Activated B cell treated with CpG ODN at 0.5 μM for 24 hours (primary cell): Measurements from ENCODE around the gene DUSP3. TPM values are rescaled to one million over a fixed set of nuclear protein-coding genes. Genes with fewer than 3 reads are reported as not detected.

ENCODE experiments used
- ATAC-seq: fragments of 200-7000 bp; cut with Tn5 transposase; one replicate; pipeline ENCODE4 v1.10.0; 2021; ENCODE audit warnings: low read depth, mild to moderate bottlenecking, moderate library complexity
- CTCF ChIA-PET: fragments of 350-600 bp; sonication (Branson Sonifier 250); formaldehyde crosslinking; loops from one replicate; lab custom pipeline; 2021; ENCODE audit warnings: antibody characterized with exemption; lab: Charles Lee
- POLR2A ChIA-PET: fragments of 350-600 bp; sonication (Branson Sonifier 250); formaldehyde crosslinking; loops from one replicate; lab custom pipeline; 2021; ENCODE audit warnings: antibody characterized with exemption; lab: Charles Lee
- DNase-seq: peaks from one replicate; pipeline ENCODE4 v3.0.0; 2022
- H3K27ac Mint-ChIP-seq: one replicate; pipeline ENCODE4 v1.8.0; 2020; ENCODE audit warnings: mixed read lengths
- H3K27me3 Mint-ChIP-seq: one replicate; pipeline ENCODE4 v1.8.0; 2021; ENCODE audit warnings: mixed read lengths
- H3K36me3 Mint-ChIP-seq: one replicate; pipeline ENCODE4 v1.8.0; 2021; ENCODE audit warnings: low read depth, mixed read lengths
- H3K4me1 Mint-ChIP-seq: one replicate; pipeline ENCODE4 v1.8.0; 2021; ENCODE audit warnings: mixed read lengths
- H3K4me3 Mint-ChIP-seq: one replicate; pipeline ENCODE4 v1.8.0; 2020; ENCODE audit warnings: mild to moderate bottlenecking, mixed read lengths
- H3K9me3 Mint-ChIP-seq: one replicate; pipeline ENCODE4 v1.8.0; 2020; ENCODE audit warnings: mixed read lengths
- intact Hi-C: fragments of 100-400 bp; cut with micrococcal nuclease; formaldehyde crosslinking; loops from one replicate; pipeline ENCODE4 v1.15.1; 2024
- total RNA-seq: library from RNA; stranded (reverse); gene quantifications from 2 replicates; pipeline ENCODE4 v1.2.3, GENCODE V29; 2022
- TF ChIP-seq, protein P1 (sequence below): fragments of 200-600 bp; IDR thresholded peaks from one replicate; pipeline ENCODE4 v1.8.0; 2022; ENCODE audit warnings: antibody characterized with exemption, mild to moderate bottlenecking

The DUSP3 gene
- total RNA-seq, 1 donor from 2014 or later = 16.6 TPM

DNA sequence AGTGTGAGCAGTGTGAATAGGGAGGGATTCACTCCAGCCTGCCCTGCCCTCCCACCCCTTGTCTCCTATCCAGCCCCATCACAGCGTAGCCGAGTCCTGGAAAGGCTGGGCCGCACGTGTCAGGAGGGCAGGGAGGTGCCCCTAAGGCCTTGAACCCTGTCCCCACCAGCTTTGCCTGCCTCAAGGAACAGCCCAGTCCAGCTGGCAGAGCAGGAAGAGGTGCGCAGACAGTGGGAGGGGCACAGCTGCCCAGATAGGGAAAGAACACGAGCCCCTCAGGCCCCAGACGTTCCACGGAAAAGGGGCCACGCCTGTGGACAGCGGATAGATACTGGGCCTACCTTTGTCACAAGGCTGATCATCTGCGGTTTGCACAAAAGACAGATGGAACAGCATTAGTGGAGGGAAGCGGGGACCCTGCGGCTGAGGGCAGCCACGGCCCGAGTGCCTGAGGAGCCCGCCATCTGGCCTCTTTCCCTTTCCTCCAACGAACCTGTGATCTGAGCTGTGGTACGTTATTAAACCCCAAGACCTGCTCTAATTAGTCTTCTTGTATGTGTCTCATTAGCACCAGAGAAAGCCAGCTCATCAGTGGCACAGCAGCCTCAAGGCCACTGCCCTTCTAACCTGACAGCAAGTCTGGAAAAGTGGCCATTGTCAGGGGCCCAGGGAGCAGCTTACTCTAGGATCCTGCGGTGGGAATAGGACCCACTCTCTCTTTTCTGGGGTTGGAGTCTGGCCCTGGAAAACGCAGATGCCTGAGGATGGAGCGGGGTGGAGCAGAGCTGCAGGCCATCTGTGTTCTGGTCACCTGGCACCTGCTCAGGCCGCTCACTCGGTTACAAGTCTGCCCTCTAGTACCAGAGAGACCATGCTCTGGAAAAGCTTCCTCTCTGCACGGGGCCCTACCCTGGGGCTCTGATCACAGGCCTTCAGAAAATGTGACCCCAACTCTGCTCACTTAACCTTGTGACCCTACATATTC is 37.9 kb upstream of the DUSP3 start:
- Mint-ChIP-seq H3K4me1 (no peaks in the 10 kb centered on the region), H3K36me3 (no peaks in the 10 kb centered on the region), H3K4me3 (no peak overlapping the region), H3K27me3 (peaks cover 6% of the 10 kb centered on the region), H3K27ac (no peak overlapping the region), H3K9me3 (no peaks in the 10 kb centered on the region)
- intact Hi-C loops = no loop called here
- POLR2A ChIA-PET = no interaction called here
- CTCF ChIA-PET = no interaction called here
- ATAC-seq (no peak), DNase-seq (no peak)
- TF ChIP-seq, protein P1, sequence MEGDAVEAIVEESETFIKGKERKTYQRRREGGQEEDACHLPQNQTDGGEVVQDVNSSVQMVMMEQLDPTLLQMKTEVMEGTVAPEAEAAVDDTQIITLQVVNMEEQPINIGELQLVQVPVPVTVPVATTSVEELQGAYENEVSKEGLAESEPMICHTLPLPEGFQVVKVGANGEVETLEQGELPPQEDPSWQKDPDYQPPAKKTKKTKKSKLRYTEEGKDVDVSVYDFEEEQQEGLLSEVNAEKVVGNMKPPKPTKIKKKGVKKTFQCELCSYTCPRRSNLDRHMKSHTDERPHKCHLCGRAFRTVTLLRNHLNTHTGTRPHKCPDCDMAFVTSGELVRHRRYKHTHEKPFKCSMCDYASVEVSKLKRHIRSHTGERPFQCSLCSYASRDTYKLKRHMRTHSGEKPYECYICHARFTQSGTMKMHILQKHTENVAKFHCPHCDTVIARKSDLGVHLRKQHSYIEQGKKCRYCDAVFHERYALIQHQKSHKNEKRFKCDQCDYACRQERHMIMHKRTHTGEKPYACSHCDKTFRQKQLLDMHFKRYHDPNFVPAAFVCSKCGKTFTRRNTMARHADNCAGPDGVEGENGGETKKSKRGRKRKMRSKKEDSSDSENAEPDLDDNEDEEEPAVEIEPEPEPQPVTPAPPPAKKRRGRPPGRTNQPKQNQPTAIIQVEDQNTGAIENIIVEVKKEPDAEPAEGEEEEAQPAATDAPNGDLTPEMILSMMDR = no peak

GRCh38 chr17:43814714-43815113 is 35.9 kb upstream of the DUSP3 start:
- peaks cover 7% of the 10 kb centered on the region for H3K27me3 Mint-ChIP-seq
- DNase-seq = no peak
- H3K9me3 Mint-ChIP-seq = no peaks in the 10 kb centered on the region
- H3K27ac Mint-ChIP-seq = no peak overlapping the region
- intact Hi-C loops = no loop called here
- H3K36me3 Mint-ChIP-seq = no peaks in the 10 kb centered on the region
- ChIA-PET POLR2A (no interaction called here), CTCF (no interaction called here)
- no peak overlapping the region for H3K4me3 Mint-ChIP-seq
- H3K4me1 Mint-ChIP-seq = no peaks in the 10 kb centered on the region
- TF ChIP-seq, protein P1 = no peak
- ATAC-seq = no peak

DNA sequence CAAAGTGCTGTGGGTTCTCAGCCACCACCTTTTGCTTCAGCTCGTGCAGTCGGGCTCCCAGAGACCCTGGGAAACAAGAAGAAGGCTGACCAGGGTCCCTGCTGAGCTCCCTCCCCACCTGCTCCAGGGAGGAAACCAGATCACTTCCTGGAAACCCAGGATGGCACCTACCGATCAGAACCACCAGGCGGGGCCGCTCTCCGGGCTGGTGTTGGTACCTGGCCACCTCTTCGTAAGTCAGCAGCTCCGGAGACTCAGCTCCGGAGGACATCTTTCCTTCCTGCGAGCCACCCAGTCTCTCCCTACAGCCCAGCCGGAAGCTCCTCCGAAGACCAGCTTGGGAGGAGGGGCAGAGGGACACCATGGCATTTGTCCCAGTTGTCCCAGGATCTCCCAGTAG is 35.2 kb upstream of the DUSP3 start:
- Mint-ChIP-seq H3K4me1 (no peaks in the 10 kb centered on the region), H3K36me3 (no peaks in the 10 kb centered on the region), H3K27me3 (peaks cover 6% of the 10 kb centered on the region), H3K27ac (no peak overlapping the region), H3K9me3 (no peaks in the 10 kb centered on the region), H3K4me3 (no peak overlapping the region)
- CTCF ChIA-PET = no interaction called here
- no peak for DNase-seq
- POLR2A ChIA-PET = no interaction called here
- intact Hi-C loops = no loop called here
- TF ChIP-seq, protein P1 = no peak
- ATAC-seq = no peak

- ChIA-PET POLR2A (no interaction called here), CTCF (no interaction called here)
- Mint-ChIP-seq H3K27me3 (peaks cover 6% of the 10 kb centered on the region), H3K36me3 (no peaks in the 10 kb centered on the region), H3K4me3 (no peak overlapping the region), H3K27ac (no peak overlapping the region), H3K9me3 (no peaks in the 10 kb centered on the region), H3K4me1 (no peaks in the 10 kb centered on the region)
- intact Hi-C loops = no loop called here
- ATAC-seq (no peak), DNase-seq (no peak)
- TF ChIP-seq, protein P1 = no peak
These were observed 34.6 kb upstream of the DUSP3 start for GRCh38 chr17:43813386-43813785.

DNA sequence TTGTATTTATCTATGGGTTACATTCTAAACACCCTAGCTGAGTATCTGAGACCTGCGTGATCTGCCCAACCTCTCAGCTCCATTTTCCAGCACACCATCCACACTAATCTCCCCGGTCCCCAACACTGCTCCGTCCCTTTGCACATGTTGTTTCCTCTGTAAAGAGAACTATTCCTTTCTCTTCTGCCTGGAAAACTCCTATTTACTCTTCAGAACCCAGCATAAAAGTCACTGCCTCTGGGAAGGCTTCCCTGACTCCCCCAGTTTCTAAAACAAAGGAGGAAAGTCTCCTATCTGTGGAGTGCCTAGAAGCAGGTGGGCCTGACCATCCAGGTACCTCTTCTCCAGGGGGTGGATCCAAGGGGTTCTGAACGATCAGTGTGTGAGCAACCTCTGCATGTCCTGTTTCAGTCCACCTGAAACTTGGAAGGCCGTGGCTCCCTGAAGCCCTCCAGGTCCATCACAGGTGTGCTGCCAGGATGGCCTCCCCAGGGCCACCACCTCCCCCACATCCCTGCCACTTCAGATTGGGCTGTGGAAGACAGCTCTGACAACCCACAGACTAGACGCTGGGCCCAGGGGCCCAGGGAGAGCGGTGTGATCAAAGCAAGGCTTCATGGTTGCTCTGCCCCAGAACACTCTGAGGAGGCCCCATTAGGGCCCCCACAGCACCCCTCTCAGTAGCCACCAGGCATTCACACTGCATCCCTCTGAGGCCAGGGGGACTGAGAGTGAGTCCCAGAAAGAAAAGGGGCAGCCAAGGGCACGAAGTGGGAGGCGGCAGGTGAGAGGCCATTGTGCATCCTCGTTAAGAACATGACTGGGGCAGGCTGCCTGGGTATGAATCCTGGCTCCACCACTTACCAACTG is 33.9 kb upstream of the DUSP3 start:
- TF ChIP-seq, protein P1 = no peak
- DNase-seq (no peak), ATAC-seq (no peak)
- no peaks in the 10 kb centered on the region for H3K4me1 Mint-ChIP-seq
- ChIA-PET CTCF (no interaction called here), POLR2A (no interaction called here)
- no peak overlapping the region for H3K27ac Mint-ChIP-seq
- H3K9me3 Mint-ChIP-seq = no peaks in the 10 kb centered on the region
- intact Hi-C loops = no loop called here
- H3K4me3 Mint-ChIP-seq = no peak overlapping the region
- peaks cover 8% of the 10 kb centered on the region for H3K27me3 Mint-ChIP-seq
- no peaks in the 10 kb centered on the region for H3K36me3 Mint-ChIP-seq
